Spinal cord (tissue), 10 donors: ENCODE data around the gene ZNF304. TPM values are rescaled to one million over a fixed set of nuclear protein-coding genes. Genes with fewer than 3 reads are reported as not detected.

ENCODE experiments used
- DNase-seq, 6 donors: peaks; one replicate each; pipeline versions ENCODE4 v3.0.0 to v3.0.0-alpha.2; 2013 to 2015; ENCODE audit warnings: low spot score in 6 of 6, low read depth in 4 of 6
- H3K27ac ChIP-seq: one replicate; pipeline ENCODE4 v1.5.1; 2013; ENCODE audit warnings: low read depth, low read length, control low read depth
- H3K27me3 ChIP-seq: one replicate; pipeline ENCODE4 v1.6.1; 2013; ENCODE audit warnings: low read length; ENCODE audit not compliant: control insufficient read depth, insufficient read depth
- H3K36me3 ChIP-seq: one replicate; pipeline ENCODE4 v1.6.1; 2013; ENCODE audit warnings: low read length; ENCODE audit not compliant: control insufficient read depth, insufficient read depth
- H3K4me1 ChIP-seq: one replicate; pipeline ENCODE4 v1.6.1; 2013; ENCODE audit warnings: low read length; ENCODE audit not compliant: control insufficient read depth, insufficient read depth
- H3K4me3 ChIP-seq: one replicate; pipeline ENCODE4 v1.5.1; 2013; ENCODE audit warnings: low read depth, low read length, control low read depth
- H3K9me3 ChIP-seq: one replicate; pipeline ENCODE4 v1.6.1; 2013; ENCODE audit warnings: low read length; ENCODE audit not compliant: control insufficient read depth, insufficient read depth
- WGBS: methylation state at CpG from one replicate; pipeline ENCODE4 v1.1.5; 2013; ENCODE audit warnings: missing lambda C conversion rate; ENCODE audit not compliant: insufficient coverage; 5-methylcytosine and 5-hydroxymethylcytosine counted together
- polyA plus RNA-seq, 2 donors: library from polyadenylated mRNA; unstranded; fragments of 120-200 nt; gene quantifications; one replicate each; pipeline ENCODE4 v1.2.1, GENCODE V29; 2013; ENCODE audit not compliant: insufficient read length in 2 of 2
- total RNA-seq, 2 donors: library from RNA; depleted of rRNA in 1 of 2; stranded (reverse); fragments of 120-200 nt in 1 of 2; fragments of >200 nt in 1 of 2; gene quantifications; one replicate each; pipeline versions ENCODE4 v1.2.3 to v1.2.4, GENCODE V29; 2013 to 2014
- donor health status: healthy.

ZNF304 gene
- total and polyA plus RNA-seq, 4 donors = 12.8 to 18.6 (median 13.8) TPM

DNA sequence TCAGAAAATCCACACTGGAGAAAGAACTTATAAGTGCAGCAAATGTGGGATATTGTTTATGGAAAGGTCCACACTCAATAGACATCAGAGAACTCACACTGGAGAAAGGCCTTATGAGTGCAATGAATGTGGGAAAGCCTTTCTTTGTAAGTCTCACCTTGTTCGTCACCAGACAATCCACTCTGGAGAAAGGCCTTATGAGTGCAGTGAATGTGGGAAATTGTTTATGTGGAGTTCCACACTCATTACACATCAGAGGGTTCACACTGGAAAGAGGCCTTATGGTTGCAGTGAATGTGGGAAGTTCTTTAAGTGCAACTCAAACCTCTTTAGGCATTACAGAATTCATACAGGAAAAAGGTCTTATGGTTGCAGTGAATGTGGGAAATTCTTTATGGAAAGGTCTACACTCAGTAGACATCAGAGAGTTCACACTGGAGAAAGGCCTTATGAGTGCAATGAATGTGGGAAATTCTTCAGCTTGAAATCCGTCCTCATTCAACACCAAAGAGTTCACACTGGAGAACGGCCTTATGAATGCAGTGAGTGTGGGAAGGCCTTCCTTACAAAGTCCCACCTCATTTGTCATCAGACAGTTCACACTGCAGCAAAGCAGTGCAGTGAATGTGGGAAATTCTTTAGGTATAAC, 26.6 kb downstream of the ZNF304 start:
- H3K27ac ChIP-seq = no peak overlapping the region
- H3K9me3 ChIP-seq = peaks cover 4% of the 10 kb centered on the region
- H3K36me3 ChIP-seq = peaks cover 22% of the 10 kb centered on the region
- no peaks in the 10 kb centered on the region for H3K4me1 ChIP-seq
- no peaks in the 10 kb centered on the region for H3K27me3 ChIP-seq
- no peak for DNase-seq
- no CpG with 5 or more reads among the region's 3 CpGs for WGBS
- no peak overlapping the region for H3K4me3 ChIP-seq

DNA sequence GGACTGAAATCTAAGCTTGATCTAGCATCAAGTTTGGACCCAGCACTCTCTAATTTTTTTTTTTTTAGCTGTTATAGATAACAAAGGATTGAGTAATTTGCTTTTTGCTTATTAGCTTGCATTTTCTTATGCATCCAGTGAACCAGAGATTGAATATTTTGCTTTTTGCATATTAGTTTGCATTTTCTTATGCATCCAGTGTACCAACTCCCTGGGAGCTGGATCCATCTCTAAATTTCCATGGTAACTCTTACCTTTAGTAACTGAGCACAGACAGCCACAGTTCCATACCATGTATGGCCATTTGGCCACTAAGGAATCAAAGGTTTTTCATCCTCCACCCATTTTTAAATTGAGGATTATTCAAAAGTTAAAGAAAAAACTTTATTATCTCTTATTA, 29.9 kb downstream of the ZNF304 start:
- no peak for DNase-seq
- Histone ChIP-seq H3K27me3 (no peaks in the 10 kb centered on the region), H3K4me1 (no peaks in the 10 kb centered on the region), H3K4me3 (no peak overlapping the region), H3K9me3 (no peaks in the 10 kb centered on the region), H3K36me3 (peaks cover 3% of the 10 kb centered on the region), H3K27ac (no peak overlapping the region)

DNA sequence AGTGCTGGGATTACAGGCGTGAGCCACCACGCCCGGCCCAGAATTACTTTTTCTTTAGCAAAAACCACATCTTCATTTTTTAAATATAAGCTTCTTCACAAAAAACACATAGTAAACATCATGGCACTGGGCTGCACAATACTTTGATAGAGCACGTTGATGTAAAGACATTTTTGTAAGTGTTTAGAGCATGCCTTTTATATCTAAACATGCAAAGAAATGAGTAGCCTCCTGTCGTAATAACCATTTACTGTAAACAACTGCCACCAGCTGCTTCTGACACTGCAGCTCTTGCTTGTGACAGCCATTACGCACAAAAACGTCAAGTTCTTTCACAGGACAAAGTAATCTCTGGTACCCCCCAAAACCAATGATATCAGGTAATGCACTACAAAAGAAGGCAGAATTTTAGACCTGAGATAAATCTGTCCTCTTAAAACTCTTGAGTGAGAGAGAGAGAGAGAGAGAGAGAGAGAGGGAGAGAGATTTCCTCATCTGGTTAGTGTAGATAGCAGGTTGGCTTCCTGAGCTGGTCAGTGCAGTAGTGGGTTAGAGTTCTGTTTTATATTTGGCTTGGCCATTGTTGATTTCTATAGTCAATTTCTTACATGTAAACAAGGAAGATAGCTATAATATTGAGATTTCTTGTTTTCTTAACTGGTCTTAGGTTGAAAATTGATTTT, 31.9 kb downstream of the ZNF304 start:
- no peak overlapping the region for H3K27ac ChIP-seq

DNA sequence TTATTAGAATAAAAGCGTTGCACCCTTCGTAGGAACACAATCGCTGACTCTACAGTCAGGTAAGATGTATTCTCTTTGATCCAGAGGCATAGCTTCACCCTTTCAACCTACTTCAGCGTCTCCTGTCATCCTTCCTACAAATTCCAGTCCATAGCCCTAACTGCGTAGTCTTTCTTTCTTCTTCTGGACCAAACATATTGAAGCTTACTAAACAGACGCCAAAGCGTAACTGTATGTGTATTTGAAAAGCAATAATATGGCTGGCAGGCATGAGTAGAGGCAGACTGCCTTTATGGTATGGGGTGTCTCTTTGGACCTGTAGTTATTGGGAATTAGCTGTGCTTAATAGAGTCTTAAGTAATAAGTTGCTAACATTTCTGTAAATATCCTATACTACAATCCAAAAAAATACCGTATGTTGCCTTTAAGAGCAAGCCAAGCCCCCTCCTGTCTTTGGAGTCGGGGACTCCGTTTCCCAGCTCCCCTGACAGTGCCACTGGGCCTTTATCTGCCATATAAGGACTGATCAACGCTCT, 38.2 kb downstream of the ZNF304 start:
- H3K36me3 ChIP-seq = no peaks in the 10 kb centered on the region
- WGBS = 0% methylated on average over 4 of the region's 11 CpGs
- DNase-seq = no peak
- H3K27me3 ChIP-seq = no peaks in the 10 kb centered on the region
- H3K4me1 ChIP-seq = peaks cover 5% of the 10 kb centered on the region
- peak overlapping the region; percentile 94 for H3K4me3 ChIP-seq
- H3K27ac ChIP-seq = peak overlapping the region; percentile 97
- no peaks in the 10 kb centered on the region for H3K9me3 ChIP-seq

More for the DNA sequence above, 31.9 kb downstream of the ZNF304 start:
- Histone ChIP-seq H3K4me1 (no peaks in the 10 kb centered on the region), H3K9me3 (no peaks in the 10 kb centered on the region), H3K4me3 (no peak overlapping the region), H3K27me3 (no peaks in the 10 kb centered on the region), H3K36me3 (no peaks in the 10 kb centered on the region)
- WGBS = 87% methylated on average over 5 of the region's 7 CpGs
- no peak for DNase-seq

DNA sequence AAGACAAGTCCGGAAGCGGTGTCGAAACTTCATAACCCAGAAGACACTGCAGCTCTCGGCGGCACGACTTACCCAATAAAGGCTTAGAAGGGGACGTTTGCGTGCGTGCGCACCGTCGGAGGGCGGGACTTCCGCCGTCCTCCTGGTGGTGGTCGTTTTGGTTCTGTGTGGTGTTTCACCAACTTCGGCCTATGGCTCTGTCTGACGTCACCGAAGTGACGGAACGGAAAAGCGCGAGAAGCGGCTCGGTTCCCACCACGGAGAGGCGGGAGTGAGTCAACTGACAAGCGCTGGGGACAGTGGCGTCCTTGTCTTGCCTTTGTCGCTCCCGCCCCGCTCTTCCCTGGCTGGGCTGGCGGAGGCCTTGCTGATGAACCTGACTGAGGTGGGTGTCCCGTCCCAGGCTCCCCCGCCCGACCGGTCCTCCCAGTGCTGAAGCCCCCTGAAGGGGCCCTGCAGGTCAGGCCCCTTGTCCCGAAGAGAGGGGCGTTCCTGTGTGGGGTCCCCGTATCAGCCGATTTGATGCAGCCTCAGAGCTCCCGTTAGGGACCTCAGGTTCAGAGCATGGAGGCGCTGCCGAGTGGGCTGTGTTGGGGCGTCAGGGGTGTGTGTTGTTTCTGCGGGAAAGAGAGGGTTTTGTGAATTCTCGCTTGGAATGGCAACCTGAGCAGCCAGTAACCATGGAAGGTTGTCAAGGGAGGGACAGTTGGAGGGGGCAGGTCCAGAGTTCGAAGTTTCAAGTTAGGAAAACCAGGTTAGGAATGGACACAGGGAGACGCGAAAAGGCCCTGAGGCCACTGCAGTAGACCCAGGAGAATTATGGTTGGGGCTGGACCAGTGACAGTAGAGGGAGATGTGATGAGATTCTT, 38.9 kb downstream of the ZNF304 start, which contains the start of gene ZNF548:
Gene ZNF548 (plus strand): TSS at position 125 of the 869 bp plus-strand sequence. CDS start 246 bp downstream, at position 371.
- Histone ChIP-seq H3K4me1 (peaks cover 5% of the 10 kb centered on the region), H3K27me3 (no peaks in the 10 kb centered on the region), H3K9me3 (no peaks in the 10 kb centered on the region), H3K4me3 (peak within 1 kb of the TSS; percentile 94), H3K27ac (peak within 1 kb of the TSS; percentile 97), H3K36me3 (no peaks in the 10 kb centered on the region)
- WGBS = under 1% methylated on average over 50 of the region's 50 CpGs
- peak; percentile 96 to 100 (median 99) for DNase-seq

DNA sequence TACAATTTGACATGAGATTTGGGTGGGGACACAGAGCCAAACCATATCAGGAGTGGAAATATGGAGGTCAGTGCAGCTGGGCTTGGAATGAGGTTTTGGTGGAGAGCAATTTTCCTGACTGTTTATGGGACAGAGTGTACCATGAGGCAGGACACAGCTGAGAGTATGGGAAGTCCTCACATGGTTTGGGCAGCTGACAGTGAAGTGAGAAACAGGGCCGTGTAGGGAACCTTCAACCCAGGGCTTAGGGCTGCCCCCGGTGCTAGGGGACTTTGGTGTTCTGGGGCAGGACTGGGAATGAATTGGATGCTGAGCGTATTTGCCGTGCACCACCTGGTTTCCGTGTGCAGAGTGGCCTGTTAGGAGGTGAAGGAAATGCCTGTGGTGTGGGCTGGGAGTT, 44.6 kb downstream of the ZNF304 start:
- 98% methylated on average over 5 of the region's 5 CpGs for WGBS
- H3K9me3 ChIP-seq = no peaks in the 10 kb centered on the region
- no peaks in the 10 kb centered on the region for H3K27me3 ChIP-seq
- no peak for DNase-seq
- H3K27ac ChIP-seq = no peak overlapping the region
- peaks cover 5% of the 10 kb centered on the region for H3K4me1 ChIP-seq
- no peak overlapping the region for H3K4me3 ChIP-seq
- peaks cover 31% of the 10 kb centered on the region for H3K36me3 ChIP-seq

DNA sequence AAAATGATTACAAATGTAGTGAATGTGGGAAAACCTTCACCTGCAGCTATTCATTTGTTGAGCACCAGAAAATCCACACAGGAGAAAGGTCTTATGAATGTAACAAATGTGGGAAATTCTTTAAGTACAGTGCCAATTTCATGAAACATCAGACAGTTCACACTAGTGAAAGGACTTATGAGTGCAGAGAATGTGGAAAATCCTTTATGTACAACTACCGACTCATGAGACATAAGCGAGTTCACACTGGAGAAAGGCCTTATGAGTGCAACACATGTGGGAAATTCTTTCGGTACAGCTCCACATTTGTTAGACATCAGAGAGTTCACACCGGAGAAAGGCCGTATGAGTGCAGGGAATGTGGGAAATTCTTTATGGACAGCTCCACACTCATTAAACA, 47.8 kb downstream of the ZNF304 start:
- Histone ChIP-seq H3K9me3 (no peaks in the 10 kb centered on the region), H3K4me1 (no peaks in the 10 kb centered on the region), H3K36me3 (peaks cover 38% of the 10 kb centered on the region), H3K27me3 (no peaks in the 10 kb centered on the region), H3K4me3 (no peak overlapping the region), H3K27ac (no peak overlapping the region)
- WGBS = 71% methylated on average over 2 of the region's 5 CpGs
- no peak for DNase-seq

DNA sequence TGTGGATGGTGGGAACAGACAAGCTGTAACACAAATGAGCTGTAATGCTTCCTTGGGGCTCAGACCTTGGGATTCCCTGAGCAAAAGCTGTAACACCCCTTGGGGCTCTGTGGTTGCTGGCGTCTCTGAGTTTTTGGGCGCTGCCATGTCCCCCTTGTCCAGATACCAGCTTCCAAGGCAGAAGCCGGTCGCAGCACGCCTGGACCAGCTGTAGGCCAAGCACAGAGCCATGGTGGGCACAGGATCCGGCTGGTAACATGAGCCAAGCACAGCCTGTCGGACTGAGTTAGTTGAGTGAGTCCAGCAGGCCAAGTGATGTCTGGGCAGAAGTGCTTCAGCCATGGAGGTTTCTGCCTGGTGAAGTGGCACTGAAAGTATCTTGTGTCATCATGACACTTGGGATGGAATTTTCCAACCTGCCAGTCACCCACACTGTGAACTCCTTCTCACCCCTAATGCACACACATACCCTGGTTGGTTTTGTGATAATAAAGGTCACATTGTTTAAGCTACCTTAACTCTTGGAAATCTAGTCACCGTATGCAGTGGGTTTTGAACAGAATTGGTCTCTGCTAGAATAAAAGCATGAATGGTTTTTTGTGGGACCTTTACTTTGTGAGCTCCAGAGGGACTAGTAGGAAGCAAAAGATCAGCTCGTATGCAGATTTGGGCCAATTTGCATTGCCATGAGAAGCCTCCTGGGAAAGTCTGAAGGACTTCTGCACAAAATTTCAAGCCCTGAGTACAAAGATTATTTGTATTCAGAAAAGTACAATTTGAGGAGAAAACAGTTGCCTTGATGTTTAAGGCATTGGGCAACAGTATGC, 52.9 kb downstream of the ZNF304 start:
- H3K4me3 ChIP-seq = no peak overlapping the region
- DNase-seq = no peak
- H3K4me1 ChIP-seq = no peaks in the 10 kb centered on the region
- H3K36me3 ChIP-seq = peaks cover 8% of the 10 kb centered on the region
- H3K27ac ChIP-seq = no peak overlapping the region
- WGBS = 95% methylated on average over 9 of the region's 9 CpGs
- no peaks in the 10 kb centered on the region for H3K27me3 ChIP-seq
- H3K9me3 ChIP-seq = no peaks in the 10 kb centered on the region
